Activated T-cell treated with anti-CD3 and anti-CD28 coated beads for 4 hours (primary cell): ENCODE data around the gene SLC26A2.
"Not testable (repeated sequence)": the region's sequence is repeated elsewhere in the genome, so short reads cannot be mapped to it uniquely, and the experiment has no call there.

ENCODE experiments used
- DNase-seq: peaks from one replicate; pipeline ENCODE4 v3.0.0-alpha.2; 2020

Gene SLC26A2

DNA sequence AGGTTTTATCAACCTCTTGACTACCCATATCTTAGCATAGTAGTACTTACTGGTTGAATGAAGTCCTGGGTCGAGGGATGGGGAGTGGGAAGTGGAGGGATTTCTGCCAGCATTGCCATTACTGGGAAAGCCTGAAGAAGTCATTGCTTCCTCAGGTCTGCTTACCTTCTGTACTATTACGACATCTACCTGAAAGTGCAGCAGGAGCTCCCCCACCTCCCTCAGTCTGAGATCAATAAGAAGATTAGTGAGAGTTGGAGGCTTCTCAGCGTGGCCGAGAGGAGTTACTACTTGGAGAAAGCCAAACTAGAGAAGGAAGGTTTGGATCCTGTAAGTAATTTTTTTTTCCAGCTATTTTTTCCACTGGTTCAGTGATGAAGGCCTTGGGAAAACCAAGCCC, 45.8 kb downstream of the SLC26A2 start:
- DNase-seq: no peak

DNA sequence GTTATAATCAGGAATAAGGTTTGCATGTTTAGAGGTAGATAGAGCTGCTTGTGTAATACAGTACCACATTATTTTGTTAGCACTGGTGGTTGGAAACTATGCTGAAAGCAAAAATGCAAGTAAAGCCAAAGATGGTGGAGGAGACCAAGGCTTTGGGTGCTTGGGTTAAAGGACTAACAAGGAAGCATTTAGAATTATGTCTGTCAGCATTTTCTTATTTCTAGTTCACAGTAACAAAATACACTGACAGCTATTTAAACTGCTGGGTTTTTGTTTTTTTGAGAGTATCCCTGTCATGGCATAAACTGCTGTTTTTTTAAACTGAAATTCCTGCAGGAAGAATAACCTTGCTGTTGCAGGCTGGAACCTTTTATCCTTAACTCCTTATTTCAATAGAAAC, 46.5 kb downstream of the SLC26A2 start:
- DNase-seq: no peak

DNA sequence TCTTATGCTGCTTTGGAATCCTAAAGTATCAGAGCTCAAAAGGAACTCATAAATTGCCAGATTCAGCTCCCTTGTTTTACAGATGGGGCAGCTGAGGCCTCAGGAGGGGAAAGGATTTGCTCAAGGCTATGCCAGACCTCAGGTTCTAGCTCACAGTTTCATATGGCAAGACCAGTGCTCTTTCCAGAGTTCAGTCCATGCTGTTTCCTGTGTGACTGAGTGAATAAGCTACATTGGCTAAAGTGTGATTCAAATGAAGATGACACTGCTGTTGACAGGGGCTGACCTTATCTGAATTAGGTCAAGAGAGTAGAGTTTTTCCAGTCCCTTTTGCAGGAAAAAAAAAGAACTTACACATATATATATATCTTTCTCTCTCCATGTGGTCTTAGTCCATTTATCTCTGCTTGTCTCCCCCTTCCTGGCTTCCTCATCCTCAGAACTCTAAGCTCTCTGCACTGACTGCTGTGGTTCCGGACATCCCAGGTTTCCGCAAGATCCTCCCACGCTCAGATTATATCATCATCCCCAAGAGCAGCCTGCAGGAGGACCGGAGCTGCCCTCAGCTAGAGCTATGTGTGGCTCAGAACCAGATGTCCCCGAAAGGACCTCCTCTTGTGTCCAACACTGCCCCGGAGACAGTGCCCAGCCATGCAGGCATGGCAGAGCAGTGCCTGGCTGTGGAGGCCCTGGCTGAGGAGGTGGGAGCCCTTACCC, 49.3 kb downstream of the SLC26A2 start:
- no peak for DNase-seq

DNA sequence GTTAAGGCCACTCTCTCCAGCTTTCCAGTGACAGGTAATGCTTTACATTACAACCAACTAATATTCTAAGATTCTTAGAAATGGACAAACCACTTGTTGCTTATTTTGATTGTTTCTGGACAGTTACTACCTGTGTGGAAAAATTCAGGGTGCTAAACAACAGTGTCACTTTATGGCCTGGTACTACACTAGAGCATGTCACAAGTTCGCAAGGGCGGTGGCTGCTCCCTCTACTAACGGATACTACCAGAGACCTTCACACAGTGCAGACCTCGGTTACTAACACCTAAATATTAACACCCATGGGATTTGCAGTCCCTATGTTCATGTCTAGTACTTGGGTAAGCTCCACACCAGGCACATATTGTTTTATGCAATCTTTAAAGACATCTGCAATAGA, 53.4 kb downstream of the SLC26A2 start:
- DNase-seq: no peak

DNA sequence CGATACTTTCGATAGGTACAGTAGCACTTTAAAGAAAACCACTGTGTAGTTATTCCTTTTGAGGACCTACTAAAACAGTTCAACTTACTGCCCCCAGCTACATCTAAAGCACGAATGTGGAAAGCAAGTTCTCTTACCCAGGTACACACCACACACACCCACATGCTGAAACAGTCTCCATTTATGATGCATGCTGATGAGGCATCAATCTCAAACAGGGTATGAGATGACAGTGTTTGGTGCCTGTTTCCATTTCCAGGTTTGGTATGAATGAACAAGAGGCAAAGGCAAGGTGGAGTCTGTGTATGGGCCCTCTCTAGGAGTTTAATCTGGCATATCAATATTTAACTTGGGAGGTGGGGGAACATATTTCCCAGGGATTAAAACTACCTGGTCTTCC, 53.9 kb downstream of the SLC26A2 start:
- no peak for DNase-seq

DNA sequence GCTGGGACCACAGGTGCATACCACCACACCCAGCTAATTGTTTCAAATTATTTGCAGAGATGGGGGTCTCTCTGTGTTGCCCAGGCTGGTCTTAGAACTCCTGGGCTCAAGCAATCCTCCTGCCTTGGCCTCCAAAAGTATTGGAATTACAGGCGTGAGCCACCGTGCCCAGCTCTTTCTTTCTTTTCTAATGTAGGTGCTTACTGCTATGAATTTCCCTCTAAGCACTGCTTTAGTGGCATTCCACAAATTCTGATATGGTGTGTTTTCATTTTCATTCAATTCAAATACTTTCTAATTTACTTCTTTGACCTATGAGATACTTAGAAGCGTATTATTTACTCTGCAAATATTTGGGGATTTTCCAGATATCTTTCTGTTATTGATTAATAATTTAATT, 54.9 kb downstream of the SLC26A2 start:
- no peak for DNase-seq

DNA sequence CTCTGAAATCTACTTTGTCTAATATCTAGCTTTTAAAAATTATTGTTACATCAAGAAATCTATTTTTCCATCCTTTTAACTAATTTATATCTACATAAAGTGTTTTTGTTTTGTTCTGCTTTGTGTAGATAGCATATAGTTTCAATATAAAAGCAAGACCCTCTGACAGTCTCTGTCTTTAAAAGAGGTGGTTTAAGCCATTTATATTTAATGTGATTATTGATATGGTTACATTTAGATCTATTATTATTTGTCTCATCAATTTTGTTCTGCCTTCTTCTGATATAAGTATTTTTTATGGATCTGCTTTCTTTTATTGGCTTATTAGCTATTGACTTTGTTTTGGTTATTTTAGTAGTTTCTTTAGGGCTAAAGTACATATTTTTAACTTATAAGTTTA, 56.0 kb downstream of the SLC26A2 start:
- no peak for DNase-seq

DNA sequence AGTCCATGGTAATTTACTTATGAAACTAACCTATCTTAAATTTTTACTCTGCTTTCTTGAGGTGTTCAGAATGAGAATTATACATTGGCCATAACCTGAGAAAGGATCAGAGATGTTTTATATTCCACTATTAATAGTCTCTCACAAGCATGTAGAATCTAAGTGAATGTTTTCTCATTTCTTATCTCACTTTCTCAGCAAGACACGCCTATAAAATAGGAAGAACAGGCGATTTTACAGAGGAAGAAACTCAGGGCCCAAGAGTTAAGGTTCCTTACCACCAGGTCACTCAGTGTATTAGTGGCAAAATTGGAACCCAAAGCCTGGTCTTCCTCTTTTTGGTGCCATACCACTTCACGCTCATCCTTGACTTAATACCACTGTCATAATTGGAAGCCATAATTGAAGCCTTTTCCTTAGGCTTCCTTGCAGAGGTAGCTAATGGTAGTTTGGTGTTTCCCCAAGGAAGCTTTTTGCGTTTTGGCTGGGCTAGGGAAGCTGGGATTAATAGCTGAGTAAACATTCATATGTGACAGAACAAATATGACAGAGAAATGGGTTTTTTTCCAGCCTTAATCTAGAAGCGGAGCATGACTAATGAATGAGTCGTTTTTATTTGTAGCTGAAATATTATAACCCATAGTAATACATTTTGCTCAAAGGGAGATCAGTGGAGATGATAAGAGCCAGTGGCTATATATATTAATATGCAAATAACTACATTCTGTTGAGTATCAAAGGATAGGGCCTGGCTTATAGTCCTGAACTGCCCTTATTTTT, 56.9 kb downstream of the SLC26A2 start:
- DNase-seq: no peak

DNA sequence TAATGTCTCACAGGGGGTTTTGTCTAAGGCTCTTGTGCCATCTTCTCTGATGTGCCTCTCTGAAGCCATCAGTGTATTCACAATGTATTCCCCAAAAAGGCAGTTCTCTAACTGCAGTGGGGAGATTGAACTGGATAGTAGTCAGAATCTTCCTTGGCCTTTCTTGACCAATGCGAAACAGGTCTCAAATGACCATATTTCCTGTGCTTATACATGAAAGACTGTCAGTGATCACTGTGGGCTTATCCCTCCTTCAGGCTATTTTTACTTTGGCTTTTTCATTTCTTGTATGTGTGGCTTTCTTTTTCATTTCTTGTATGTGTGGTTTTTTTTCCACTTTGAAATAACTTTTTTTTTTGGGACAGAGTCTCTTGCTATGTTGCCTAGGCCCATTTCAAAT, 59.7 kb downstream of the SLC26A2 start:
- DNase-seq: no peak

DNA sequence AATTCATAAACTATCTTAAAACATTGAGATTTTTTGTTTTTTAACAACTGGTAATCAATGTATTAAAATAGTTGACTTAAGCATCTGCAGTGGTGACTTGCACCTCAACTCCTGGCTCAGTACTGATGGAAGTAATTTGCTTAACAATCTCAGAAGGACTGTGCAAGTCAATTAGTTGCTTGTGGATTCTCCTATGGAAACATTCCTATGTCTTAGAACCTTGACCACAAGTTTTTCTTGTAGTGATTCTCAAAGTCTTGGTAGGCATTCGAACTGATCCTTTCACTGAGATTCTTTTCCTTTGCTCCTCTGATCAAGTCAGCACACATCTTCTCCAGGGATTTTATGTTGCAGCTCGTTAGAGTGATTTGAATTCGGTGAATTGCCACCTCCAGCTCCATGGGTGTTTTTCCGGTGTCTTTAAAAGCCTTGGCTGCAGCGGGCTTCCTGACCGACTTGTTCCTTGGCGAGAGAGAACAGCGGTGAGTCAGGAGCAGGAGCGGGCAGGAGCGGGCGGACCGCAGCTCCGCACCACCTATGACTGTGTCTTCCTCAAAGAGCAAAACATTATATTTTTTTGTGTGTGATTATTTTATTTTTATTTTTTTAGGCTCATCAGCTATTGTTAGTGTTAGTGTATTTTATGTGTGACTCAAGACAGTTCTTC, 61.1 kb downstream of the SLC26A2 start:
- DNase-seq: no peak

DNA sequence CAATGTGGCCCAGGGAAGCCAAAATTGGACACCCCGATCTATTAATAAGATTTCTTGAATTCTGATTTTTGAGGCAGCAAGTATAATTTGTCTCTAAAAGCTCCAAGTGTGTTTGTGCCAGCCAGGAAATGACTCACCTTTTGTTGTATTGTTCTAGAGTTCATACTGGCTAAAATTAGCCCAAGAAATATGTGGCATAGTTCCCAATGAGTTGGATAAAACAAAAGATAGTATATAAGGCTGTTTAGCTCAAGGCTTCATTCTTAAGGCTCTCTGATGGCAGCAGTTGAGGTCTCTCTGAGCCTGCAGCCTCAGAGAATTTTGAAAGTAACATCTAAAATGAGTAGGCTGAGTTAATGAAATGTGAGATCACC, 61.6 kb downstream of the SLC26A2 start:
- DNase-seq: no peak

DNA sequence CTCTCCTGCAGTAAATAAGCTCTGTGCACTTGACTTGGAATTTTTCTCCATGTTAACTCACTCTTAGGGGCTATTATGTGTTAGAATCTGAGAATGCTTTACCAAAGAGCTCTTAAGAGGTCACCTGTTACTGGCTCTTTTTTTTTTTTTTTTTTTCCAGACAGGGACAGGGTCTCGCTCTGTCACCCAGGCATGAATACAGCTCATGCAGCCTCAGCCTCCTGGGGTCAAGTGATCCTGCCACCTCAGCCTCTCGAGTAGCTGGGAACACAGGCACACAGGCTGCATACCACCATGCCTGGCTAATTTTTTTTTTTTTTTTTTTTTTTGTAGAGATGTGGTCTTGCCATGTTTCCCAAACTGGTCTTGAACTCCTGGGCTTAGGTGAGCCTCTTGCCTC, 62.1 kb downstream of the SLC26A2 start:
- DNase-seq: no peak

DNA sequence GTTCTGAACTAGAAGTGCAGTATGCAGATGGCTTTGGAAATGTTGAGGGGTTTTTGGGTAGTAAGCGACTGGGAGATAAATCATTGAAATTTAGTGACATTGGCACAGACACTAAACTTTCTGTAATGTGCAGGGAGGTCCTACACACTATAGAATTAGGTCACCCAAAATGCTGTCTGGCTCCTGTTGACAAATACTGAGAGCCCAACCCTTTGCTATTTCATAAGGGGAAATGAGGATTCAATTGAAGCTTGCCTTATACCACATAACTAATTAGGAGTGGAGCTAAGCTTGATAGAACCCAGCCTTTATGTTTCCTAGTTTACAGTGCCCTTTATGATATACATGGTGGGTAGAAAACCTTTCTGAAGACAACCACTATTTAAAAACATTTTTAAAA, 62.6 kb downstream of the SLC26A2 start:
- no peak for DNase-seq

DNA sequence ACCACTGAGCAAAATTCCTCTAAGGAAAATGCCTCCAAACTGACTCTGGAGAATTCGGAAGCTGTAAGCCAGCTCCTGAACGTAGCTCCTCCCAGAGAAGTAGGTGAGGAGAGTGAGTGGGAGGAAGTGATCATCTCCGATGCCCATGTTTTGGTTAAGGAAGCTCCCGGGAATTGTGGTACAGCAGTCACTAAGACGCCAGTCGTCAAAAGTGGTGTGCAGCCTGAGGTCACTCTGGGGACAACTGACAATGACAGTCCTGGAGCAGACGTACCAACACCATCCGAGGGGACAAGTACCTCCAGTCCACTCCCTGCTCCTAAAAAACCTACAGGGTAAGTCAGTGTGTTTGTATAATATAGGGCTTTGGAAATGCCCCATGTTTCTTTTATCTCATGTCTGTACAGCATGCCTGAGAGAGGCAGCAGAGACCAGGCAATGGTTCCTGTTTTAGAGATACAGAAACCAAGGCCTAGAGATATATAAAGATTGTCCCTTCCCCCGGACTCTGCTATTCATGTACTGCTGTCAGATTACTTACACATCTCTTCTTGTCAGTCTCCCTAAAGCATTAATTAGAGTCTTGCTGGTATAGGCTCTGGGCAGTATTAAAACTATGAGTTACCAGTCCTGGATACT, 63.9 kb downstream of the SLC26A2 start:
- DNase-seq: no peak

DNA sequence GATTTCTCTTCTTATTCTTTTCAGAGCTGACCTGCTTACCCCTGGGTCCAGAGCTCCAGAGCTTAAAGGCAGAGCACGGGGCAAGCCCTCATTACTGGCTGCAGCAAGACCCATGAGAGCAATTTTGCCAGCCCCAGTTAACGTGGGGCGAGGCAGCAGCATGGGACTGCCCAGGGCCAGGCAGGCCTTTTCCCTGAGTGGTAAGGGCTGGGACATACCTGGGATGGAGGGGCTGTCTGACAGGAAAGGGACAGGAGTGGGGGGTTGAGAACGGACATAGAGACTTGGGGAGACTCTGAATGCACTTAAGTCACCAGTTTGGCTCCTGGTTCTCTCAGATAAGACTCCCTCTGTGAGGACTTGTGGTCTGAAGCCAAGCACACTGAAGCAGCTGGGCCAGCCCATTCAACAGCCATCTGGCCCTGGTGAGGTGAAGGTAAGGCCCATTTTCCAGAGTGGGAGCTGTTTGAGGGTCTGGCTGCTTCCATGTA, 66.2 kb downstream of the SLC26A2 start:
- no peak for DNase-seq

DNA sequence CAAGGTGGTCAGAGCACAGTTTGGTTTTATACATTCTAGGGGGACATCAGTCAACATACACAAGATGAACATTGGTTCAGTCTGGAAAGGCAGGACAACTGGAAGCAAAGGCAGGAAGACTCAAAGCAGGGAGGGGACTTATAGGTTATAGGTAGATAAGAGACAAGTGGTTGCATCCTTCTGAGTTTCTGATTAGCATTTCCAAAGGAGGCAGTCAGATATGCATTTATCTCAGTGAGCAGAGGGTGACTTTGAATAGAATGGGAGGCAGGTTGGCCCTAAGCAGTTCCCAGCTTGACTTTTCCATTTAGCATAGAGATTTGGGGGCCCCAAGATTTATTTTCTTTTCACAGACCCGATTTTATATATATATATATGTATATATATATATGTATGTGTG, 67.5 kb downstream of the SLC26A2 start:
- not testable (repeated sequence) for DNase-seq

DNA sequence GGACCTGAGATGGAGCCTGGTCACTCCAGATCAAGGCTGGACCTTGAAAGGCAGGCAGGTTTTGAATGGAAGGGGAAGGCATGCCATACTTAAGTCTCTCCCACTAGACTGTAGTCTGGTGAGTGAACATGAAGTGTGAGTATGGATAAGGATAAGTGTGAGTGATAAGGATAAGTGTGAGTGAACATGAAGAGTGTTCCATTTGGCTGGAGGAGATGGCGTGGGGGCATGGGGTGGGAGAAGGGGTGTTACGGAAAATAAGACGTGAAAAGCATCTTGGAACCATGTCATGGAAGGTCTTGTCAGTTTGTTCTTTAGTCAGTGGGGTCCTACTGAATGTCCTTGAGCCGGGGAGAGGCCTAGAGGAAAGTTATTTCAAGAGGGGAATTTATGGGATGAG, 72.8 kb downstream of the SLC26A2 start:
- DNase-seq: no peak

DNA sequence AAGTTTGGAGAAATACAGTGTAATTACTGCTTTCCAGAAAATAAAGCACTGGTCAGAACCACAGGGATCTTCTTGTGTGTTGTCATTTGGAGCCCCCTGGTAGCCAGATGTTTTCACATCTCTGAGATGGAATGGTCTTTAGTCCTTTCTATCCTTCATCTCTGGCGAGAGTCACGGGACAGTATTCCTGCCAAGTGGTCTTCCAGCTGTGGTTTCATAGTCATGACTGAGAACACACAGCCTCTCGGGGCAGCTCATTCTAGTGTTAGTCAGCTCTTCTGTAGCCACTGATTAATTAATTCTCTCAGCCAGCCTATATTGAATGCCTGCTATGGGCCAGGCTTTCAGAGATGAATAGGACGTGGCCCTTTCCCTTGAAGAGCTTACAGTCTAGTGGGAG, 74.1 kb downstream of the SLC26A2 start:
- DNase-seq: no peak

DNA sequence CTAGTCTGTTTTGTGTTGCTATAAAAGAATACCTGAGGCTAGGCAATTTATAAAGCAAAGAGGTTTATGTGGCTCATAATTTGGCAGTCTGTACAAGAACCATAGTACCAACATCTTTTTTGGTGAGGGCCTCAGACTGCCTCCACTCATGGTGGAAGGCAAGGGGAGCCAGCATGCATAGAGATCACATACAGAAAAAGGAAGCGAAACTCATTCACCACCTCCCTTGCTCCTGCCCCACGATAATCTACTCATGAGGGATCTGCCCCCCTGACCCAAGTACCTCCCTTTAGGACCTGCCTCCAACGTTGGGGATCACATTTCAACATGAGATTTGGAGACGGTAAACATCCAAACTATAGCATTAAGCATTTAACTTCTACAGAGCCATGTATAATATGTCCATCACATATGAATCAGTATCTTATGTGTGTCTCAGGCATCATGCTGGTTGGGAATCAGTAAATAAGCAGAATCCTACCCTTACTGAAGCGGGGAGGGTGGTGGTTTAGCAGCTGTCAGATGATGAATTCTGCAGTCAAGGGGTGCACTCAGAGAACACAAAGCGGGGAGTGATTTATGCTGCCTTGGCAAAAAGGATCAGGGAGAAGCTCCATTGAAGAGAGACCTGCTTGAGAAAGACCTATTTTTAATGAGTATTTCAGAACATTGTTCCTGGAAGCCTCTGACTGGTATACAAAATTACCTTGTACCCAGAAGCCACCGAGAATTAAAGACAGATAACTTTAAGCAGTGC, 74.8 kb downstream of the SLC26A2 start:
- DNase-seq: no peak

DNA sequence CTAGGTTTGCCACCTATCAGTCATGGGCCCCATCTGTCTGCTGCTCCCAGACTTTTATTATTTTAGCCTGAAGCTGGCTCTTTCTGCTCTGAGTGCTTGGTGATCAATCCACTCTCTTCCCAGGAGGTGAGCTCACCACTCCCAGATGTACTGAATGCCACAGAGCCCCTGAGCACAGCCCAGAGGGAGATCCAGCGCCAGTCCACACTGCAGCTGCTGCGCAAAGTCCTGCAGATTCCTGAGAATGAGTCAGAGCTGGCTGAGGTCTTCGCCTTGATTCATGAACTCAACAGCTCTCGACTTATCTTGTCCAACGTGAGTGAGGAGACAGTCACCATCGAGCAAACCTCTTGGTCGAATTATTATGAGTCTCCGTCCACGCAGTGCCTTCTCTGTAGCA, 76.0 kb downstream of the SLC26A2 start:
- DNase-seq: no peak
